Daoy (cell line): ENCODE results near the gene FAM227A. TPM values are rescaled to one million over a fixed set of nuclear protein-coding genes. Genes with fewer than 3 reads are reported as not detected.
A peak's percentile ranks its signal among the peaks of the same experiment; 100 is the strongest.

Experiments
- DNase-seq: peaks from one replicate; pipeline ENCODE4 v3.0.0-alpha.2; 2015; ENCODE audit warnings: low read depth
- total RNA-seq: library from RNA; depleted of rRNA; stranded (reverse); fragments of >200 nt; shearing (Covaris generic); gene quantifications from 2 replicates; pipeline ENCODE4 v1.2.3, GENCODE V29; 2014; rRNA removed

FAM227A gene
- total RNA-seq = 0.06 and 0.80 TPM in 2 replicates

DNA sequence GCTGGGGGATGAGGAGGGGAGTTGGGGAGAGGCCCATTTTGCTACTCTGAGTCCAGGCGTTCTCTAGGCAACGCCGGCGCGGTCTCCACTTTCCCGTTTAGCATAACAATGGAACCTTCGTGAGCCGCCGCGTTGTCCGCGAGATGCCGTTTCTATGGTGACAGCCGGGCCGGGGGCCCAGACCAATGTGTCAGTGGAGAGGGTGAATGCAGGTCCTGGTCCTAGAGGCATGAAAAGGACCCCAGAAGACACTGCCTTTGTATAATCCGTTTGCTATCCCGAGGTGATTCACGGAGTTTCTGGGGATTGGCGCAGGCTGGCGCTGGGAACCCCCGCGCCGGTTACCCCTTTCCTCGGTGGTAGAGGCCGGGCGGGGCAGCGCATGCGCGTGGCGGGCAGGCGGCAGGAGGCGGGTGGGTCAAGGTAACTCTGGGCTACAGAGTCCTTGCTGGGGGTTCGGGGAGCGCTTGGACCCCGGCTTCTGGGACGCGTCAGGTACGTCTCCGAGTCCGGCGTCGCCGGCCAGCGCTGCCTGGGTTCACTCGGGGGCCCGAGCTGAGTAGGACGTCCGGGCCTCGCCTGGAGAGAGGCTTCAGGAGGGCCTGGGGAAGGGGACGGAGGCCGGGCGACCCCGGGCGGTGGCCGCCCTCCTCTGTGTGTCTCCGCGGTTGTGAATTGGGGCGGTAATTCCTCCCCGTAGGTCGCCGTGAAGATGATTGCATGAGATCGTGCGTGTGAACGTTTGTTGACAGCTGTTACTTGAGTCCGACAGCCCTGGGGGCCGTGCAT, at the start of gene FAM227A, which contains the start of gene CBY1:
Gene FAM227A, minus strand, starts transcription at position 137 of the 789 bp plus-strand sequence. CDS start 6,224 bp downstream, outside the sequence.
Gene CBY1, plus strand, starts transcription at position 383 of the 789 bp plus-strand sequence. CDS start 11,417 bp downstream, outside the sequence.
- peak; percentile 88 for DNase-seq

DNA sequence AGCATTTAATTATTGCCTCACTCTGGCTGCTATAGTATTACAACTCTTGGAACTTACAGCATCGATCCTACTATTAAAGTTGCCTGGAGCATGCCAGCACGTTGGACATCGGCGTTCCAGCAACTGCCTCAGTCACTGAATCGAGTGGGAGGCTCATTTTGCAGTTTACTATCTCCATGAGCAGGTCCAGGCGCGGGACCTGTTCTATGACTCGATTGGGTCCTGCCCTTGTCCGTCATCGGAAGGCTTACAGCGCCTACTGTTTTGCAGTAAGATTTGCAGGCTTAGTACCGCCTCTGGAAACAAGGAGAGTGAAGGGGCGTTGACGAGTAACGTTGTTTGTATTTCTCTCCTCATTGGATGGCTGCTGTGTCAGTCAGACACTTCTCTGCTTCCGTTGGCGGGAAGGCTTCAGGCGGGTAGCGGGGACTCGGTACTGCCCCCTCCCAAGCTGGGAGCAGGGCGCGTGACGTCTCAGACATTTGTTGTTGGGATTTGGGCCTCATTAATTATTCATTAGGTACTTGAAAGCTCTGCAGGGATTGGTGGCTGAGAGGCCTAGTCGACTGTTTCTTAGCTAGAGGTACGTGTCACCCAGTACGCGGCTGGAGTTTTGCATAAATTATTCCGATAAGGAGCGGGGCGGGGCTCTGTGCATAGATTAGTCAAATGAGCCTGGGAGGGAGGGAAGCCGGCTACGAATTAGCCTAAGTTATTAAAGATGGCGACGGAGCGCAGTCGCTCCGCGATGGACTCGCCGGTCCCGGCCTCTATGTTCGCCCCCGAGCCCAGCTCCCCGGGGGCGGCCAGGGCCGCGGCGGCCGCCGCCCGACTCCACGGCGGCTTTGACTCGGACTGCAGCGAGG, 49.3 kb upstream of the FAM227A start, which contains the start of gene GTPBP1:
Gene GTPBP1, plus strand, starts transcription at position 710 of the 866 bp plus-strand sequence. Its CDS starts 12 bp downstream, at position 722.
- peak; percentile 100 for DNase-seq

DNA sequence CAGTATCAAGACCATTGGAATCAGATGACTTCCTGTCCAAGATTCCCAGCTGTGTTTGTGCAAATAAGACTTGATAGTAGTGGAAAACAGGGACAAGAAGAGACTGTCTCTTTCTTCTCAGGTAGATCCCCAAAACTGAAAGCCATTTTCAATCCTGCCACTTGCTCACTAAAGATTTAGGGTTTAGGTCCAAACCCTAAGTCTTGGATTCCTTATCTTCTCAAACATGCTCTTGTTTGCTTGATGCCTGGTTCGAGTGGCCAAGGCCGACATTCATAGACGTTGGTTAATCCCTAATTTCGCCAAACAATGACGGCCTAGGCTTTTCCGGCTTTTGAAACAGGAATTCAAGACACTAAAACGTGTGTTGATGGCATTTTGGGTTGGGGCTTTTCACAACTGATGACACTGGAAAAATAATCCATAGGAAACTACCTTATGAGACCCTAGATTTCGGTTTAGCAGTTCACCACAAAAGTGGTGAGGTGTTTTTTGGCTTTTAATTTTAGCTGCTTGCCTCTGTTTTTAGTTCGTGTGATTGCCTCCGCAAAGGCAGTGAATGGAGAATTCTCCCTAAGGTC, 48.6 kb upstream of the FAM227A start:
- no peak for DNase-seq

DNA sequence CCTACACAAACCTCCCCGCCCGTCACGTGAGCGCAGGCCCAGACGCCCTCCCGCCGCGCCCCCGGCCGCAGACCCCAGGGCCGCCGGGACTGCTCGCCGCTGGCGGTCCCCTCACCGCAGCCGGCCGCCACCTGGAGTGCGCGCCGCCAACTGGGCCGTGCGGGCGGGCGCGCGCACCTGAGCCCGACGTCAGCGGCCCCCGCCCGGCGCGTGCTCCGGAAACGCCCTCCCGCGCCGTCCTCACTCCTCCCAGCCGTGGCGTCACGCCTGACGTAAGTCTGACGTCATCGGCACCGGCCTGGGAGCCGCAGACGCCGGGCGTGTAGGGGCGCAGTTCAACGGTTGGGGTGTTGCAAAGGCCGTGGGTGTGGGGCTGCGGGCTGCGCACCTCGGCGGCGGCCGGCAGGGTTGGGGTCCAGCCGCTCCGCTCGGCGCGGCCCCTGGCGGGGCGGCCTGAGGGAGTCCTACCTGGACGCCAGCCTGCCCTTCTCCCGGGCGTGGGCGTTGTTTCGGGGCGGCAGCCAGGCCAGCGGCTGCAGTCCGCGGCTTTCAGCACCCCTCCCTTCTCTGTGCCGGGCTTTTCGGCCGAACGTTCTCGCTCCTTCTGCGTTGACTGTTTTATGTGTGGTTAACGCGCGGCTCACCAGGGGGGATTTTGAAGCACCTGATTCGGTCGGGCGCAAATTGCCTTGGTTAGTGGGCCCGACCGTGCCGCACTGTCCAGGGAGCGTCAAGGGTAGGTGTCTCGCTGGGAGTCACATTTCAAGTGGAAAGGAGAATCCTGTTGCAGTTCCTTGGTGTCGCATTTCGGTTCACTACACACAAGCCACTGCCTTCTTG, 44.8 kb upstream of the FAM227A start, which contains the start of gene JOSD1:
Gene JOSD1, minus strand, starts transcription at position 155 of the 840 bp plus-strand sequence. CDS start 956 bp downstream, outside the sequence.
- DNase-seq = peak; percentile 96

DNA sequence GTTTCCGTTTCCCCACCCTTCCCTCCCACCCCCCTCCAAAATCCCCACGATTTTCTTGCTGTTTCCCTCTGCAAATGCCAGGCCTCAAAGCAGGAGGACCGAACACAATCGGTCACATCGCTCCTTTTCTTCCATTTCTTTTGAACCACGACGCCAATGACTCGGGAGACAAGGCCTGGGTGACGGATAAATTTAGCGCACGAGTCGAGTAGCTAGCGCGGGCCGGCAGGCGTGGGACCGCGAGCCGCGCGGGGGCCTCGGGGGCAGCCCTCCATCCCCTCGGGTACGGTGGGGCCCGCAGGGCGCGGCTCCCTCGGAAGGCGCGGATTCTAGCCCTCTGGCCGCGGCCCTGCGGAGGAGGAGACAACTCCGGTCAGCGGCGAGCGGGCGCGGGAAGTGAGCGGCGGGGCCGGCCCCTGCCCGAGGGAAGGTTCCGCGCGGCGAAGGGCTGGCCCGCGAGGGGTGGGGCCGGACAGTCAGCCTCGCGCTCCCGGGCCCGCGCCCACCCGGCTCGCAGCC, 44.1 kb upstream of the FAM227A start:
- DNase-seq = no peak

DNA sequence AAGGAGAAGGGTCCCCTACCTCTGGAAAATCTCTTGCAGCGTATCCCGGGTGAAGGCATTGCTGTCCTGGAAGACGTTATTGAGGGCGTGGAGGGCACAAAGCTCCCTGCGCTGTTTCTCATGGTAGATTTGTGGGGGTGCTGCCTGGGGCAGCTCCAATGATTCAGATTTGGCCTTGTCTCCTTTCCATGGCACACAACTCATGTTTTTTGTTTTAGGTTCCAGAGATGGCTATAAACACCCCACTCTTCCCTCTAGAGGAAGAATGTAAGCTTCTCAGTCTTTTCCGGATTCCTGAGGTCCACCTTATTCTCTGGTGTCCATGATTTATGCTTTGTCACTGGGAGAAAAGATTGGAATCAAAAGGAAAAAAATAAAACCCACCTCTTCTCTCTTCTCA, 43.6 kb upstream of the FAM227A start:
- peak; percentile 18 for DNase-seq

DNA sequence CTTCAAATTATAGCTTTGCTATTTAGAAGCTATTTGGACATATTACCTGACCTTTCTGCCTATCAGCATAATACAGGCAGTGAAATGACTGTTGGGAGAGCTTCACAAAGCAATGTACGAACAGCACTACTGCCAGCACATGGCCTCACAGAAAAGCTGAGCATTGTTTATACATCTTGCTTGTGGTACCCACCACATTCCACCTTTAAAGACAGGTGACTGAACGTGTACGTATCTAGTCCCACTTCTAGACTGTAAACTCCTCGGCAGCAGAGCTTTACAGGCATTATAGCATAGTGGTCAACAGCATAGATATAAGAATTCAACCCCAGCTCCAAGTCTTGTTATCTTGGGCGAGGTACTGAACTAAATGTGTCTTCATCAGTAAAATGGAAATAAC, 43.0 kb upstream of the FAM227A start:
- DNase-seq = no peak

DNA sequence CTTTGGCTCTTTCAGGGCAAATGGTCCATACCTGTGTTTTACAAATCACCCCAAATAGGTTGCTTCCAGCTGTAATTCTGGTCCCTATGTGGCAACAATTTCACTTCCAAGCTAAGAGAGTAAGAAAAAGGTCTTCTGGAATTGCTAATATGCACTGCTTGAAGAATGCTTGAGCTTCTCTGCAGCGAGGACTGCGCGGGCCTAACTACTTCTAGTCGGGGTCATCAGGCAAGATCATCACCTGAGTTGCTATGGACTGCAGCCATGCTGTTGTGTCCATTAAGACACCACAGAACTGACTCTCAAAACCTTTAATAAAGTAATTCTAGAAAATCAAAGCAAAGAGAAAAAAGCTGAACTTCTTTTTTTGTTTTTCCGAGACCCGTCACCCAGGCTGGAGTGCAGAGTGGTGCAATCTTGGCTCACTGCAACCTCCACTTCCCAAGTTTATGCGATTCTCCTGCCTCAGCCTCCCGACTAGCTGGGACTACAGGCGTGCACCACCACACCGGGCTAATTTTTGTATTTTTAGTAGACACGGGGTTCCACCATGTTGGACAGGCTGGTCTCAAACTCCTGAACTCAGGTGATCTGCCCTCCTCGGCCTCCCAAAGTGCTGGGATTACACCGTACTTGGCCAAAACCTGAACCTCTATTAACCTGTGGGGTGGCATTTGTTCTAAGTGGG, 42.4 kb upstream of the FAM227A start:
- no peak for DNase-seq

DNA sequence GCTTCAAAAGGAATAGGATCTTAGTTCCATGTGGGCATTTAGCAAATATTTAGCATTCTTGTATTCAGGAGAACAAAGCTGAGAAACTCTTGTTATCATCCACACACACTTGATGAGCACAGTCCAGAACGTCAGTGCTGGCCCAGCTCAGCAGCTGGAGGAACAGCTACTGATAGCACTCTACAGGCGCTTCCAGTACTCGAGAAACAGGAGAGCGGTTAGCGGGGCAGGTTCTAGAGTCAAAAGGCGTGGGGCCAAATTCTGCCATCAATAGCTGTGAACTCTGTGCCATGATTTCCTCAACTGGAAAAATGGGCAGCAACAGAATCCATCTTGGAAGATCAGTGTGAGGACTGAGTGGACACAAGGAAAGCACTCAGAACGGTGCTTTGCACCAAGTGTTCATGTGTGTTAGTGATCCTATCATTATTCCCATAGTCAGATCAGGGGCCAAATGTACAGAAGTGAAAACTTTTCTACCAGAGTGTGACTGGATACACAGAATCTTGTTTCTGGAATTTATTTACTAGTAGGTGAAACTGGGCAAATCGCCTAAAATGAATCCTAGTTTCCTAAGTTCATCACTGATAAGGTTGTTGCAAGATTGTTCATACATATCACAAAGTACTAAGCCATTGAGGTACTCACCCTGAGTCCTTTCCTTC, 41.4 kb upstream of the FAM227A start:
- DNase-seq = no peak

DNA sequence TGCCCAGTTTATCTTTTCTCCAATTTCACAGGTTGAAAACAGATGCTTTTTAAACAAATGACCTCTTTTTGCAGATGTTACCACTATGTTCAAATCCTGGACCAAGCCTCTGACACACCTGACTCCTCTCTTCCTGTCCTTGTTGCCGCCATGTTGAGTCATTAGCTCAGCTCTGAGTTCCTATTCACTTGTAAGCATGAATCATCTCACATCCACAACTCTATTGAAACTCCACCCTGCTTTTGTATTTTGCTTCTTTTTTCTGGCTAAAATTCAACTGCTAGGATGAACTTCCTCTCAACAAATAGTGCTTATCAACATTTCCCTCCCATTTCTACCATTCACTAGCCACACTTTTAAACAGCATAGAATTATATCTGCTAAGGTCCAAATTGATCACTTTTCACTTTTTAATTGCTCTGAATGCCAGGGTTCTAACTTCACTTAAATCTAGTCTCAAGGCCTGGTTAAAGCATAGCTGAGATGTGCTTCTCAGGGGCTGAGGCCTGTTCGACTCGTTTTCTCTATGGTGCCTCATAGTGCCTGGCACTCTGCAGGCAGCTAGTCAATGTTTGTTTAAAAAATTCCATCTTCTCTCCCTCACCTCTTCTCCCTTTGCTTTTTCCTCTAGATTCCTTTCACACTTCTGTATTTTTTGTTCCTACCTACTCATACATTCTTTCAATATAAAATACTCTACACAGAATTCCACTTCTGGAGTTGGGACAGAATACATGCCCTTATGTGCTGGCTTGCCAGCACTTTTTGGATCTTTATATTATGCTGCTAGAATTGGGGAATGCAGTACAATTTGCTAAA, 40.6 kb upstream of the FAM227A start:
- DNase-seq = peak; percentile 84

DNA sequence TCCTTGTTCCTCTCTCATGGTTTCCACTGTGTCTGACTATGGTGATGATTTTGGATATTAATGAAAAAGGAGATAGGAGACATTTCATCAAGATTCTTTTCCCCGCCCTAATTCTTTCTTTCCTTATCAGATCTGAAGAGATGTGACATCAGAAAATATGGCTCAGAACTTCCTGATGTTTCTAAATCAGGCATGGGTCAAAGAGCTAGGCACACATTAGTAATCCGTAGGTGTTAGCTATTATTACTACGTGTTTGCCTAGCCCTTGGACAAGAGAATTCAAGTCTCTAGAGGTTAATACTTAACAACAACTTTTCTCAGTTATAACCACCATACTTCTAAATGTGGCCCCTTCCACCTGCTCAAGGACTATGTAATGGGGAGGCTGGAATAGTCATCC, 38.7 kb upstream of the FAM227A start:
- no peak for DNase-seq

DNA sequence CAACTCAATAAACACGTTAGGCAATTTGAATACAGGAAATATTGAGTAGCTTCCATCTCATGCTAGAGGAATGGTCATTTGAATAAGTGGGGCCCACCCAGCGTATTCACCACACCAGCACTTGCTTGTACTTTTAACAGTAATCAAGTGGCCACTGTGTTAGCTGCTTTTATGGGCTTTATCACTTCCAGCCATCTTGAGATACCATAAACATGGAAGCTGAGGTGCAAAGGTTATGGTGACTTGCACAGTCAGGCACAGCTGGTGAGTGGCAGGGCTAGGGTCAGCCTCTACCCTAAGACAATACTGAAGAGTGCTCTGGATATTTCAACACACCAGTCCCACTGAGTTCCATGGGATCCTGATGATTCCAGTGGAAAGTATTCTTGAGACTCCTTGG, 37.9 kb upstream of the FAM227A start:
- no peak for DNase-seq

DNA sequence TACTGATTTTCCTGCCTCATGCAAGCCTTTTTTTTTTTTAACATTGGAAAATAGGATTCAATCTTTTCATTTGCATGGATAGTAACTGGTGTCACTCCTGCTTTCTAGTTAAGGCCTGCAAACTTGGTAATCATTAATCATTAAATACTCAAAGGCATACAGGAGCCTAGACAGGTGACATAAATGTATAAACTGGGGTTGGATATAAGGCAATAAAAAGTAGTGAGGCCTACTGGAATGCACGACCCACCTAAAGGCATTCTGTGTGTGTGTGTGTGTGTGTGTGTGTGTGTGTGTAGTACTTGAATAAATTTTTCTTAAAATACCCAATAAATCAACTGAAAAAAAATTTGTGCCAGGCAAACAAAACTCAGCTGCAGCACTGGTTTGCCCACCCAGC, 33.5 kb upstream of the FAM227A start:
- DNase-seq = no peak

DNA sequence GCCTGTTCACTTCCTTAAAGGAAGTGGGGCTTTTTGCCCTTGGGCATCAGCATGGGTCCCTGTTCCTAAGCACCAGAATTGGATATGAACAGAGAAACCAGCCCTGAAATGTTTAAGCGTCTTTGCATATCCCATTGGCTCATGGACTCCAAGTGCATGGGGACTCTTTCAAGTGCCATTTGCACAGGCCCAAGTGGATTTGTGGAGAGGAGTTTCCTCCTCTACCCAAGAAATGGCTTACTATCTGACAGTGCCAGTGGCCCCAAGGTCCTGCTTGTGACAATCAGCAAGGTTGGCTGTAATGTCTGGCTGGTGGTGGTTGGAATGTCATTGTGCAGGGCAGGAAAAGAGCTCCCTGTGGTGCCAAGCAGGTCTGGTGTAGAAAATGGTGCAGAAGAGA, 29.6 kb upstream of the FAM227A start:
- no peak for DNase-seq

DNA sequence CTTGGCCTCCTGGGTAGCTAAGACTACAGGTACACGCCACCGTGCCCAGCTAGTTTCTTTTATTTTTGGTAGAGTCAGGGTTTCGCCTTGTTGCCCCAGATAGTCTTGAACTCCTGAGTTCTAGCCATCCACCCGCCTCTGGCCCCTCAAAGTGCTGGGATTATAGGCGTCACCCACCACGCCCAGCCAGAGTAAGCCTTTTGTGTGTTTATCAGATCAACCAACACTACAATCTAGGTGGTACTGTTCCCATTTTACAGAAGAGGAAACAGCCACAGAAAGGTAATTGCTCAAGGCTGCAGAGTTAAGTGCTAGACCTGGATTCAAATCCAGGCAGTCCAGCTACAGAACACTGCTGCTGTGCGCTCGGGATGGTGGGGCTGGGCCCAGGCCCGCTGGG, 28.7 kb upstream of the FAM227A start:
- no peak for DNase-seq

DNA sequence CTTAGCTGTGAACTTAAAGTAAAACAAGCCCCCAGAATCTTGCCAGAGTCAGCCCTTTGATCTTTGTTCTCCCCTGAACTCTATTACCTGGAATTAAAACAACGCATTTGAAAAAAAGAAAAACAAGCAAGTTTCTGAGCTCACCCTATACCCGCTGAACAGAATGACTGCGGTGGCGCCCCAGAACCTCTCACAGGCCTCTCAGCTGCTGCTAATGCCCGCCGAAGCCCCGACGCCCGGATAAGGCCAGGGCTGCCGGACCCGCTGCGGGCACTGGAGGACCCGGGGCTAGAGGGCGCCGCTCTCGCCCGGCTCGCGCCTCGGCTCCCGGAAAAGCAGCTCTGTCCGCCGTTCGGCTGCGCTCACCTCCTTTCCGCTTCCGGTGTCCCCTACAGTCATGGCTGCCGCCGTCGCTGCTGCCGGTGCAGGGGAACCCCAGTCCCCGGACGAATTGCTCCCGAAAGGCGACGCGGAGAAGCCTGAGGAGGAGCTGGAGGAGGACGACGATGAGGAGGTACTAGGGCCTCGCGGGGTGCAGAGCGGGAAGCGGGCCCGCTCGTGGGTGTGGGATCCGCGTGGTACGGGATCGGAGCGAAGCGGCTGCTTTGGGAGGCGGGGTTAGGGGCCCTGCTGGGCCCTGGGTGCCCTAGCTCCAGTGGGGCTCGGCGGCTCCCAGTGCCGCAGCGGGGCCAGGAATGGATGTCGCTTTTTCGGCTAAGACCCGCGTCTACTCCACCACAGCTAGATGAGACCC, 25.6 kb upstream of the FAM227A start, which contains the start of gene TOMM22:
Gene TOMM22, plus strand, starts transcription at position 376 of the 754 bp plus-strand sequence. Its CDS starts 22 bp downstream, at position 398.
- peak; percentile 91 for DNase-seq

DNA sequence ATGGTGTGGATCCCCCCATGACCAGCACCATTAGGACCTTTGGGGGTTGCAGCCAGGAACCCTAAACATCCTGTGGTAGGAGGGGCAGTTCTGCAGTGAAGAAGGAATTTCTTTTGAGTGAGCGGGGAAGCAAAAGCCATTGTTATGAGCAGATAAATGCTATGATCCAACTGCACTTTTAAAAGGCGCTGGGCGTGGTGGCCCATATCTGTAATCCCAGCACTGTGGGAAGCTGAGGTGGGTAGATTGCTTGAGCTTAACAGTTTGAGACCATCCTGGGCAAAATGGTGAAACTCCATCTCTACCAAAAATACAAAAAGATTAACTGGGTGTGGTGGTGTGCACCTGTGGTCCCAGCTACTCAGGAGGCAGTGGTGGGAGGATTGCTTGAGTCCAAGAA, 19.6 kb upstream of the FAM227A start:
- no peak for DNase-seq

DNA sequence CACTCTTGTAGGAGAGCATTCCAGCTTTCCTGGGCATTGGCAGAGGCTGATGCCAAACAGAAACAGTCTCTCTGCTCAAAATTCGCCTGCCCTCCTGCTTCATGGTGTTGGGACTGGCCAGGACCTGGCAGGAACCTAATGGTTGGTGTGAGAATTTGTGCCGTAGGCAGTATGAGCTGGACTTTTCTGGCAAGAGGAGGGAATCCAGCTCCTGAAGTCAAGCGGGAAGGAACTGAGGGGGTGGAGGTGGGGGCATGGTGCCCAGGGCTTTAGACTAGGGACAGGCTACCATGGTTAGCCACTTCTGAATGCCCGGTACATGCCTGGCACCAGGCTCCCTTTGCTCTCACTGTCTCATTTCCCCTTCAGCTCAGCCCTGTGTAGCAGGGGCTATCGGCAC, 18.7 kb upstream of the FAM227A start:
- DNase-seq = no peak
